ENCODE results near the gene CDH12. TPM values are rescaled to one million over a fixed set of nuclear protein-coding genes. Genes with fewer than 3 reads are reported as not detected.

Gene CDH12
- total RNA-seq, 2 donors from 2014 or later: 0.14 to 1.0 TPM

DNA sequence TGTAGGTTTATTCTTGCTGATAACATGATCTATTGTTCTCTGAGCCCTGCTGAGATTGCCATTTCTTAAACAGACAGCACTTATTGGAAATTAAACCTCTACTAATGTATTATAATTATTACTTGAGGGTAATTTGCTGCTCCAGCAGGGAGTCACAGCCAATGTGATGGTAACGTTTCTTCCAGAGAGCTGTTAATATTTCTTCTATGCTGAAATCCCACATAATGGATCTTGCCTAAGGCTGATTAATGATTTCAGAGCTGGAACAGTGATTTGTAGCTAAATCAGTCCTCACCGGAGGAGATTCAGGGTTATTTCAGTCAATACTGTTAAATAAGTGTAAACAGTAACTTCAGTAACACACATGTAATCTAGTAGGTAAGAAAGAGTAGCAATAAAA is 170.1 kb downstream of the CDH12 start:
- DNase-seq (ENCODE audit: low spot score): no peak
- H3K4me1 ChIP-seq (replicated peaks): no peaks in the 10 kb centered on the region
- WGBS: 28% methylated on average over 2 of the region's 2 CpGs
- intact Hi-C loops (cut with DNase I): no loop called here
- H3K27me3 ChIP-seq (replicated peaks; ENCODE audit: insufficient read depth): no peaks in the 10 kb centered on the region
- H3K4me3 ChIP-seq: no peak overlapping the region
- TF ChIP-seq POLR2AphosphoS5 (IDR thresholded peaks at IDR 0.05) (no peak), CTCF (IDR thresholded peaks at IDR 0.05) (no peak), POLR2A (IDR thresholded peaks at IDR 0.05) (no peak)
- no peaks in the 10 kb centered on the region for H3K36me3 ChIP-seq
- H3K27ac ChIP-seq: no peak overlapping the region
- H3K9me3 ChIP-seq: no peaks in the 10 kb centered on the region

- intact Hi-C loops (cut with DNase I): no loop called here
- TF ChIP-seq POLR2A (IDR thresholded peaks at IDR 0.05): no peak
- TF ChIP-seq CTCF (IDR thresholded peaks at IDR 0.05): no peak
- no peak for TF ChIP-seq POLR2AphosphoS5 (IDR thresholded peaks at IDR 0.05)
- 34% methylated on average over 3 of the region's 3 CpGs for WGBS
Observed at GRCh38 chr5:22678886-22679285, 174.3 kb downstream of the CDH12 start.

GRCh38 chr5:22673131-22673530 is 180.0 kb downstream of the CDH12 start:
- H3K4me3 ChIP-seq: no peak overlapping the region
- no peak for DNase-seq (ENCODE audit: low spot score)
- intact Hi-C loops (cut with DNase I): no loop called here
- no peaks in the 10 kb centered on the region for H3K4me1 ChIP-seq (replicated peaks)
- TF ChIP-seq CTCF (IDR thresholded peaks at IDR 0.05) (no peak), POLR2AphosphoS5 (IDR thresholded peaks at IDR 0.05) (no peak), POLR2A (IDR thresholded peaks at IDR 0.05) (no peak)
- H3K27me3 ChIP-seq (replicated peaks; ENCODE audit: insufficient read depth): no peaks in the 10 kb centered on the region
- no peaks in the 10 kb centered on the region for H3K36me3 ChIP-seq
- H3K27ac ChIP-seq: no peak overlapping the region
- H3K9me3 ChIP-seq: no peaks in the 10 kb centered on the region

More at GRCh38 chr5:22678886-22679285, 174.3 kb downstream of the CDH12 start:
- Histone ChIP-seq H3K27me3 (replicated peaks; ENCODE audit: insufficient read depth) (no peaks in the 10 kb centered on the region), H3K27ac (no peak overlapping the region), H3K4me1 (replicated peaks) (no peaks in the 10 kb centered on the region), H3K36me3 (no peaks in the 10 kb centered on the region), H3K4me3 (no peak overlapping the region), H3K9me3 (no peaks in the 10 kb centered on the region)
- DNase-seq (ENCODE audit: low spot score): no peak

DNA sequence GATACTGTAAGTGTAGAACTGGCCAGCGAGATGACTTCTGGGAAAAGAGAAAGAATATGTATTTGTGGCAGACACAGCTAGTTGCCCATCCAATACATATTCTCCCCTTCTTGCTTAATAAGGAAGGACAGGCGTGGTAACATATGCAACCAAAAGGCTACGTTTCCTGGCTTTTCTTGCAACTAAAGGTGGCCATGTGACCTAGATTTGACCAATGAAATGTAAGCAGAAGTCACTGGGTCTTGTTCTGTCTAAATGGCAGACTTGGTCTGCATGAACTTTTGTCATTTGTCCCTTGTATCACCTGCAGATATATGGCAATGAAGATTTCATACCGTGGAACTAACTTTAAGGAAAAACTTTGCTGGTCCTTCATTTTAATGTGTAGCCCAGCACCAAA is 183.8 kb downstream of the CDH12 start:
- no peak for TF ChIP-seq POLR2AphosphoS5 (IDR thresholded peaks at IDR 0.05)
- TF ChIP-seq CTCF (IDR thresholded peaks at IDR 0.05): no peak
- TF ChIP-seq POLR2A (IDR thresholded peaks at IDR 0.05): no peak
- no peaks in the 10 kb centered on the region for H3K36me3 ChIP-seq
- no peaks in the 10 kb centered on the region for H3K9me3 ChIP-seq
- H3K27ac ChIP-seq: no peak overlapping the region
- WGBS: 64% methylated on average over 4 of the region's 4 CpGs
- DNase-seq (ENCODE audit: low spot score): no peak
- H3K4me3 ChIP-seq: no peak overlapping the region
- intact Hi-C loops (cut with DNase I): no loop called here
- H3K4me1 ChIP-seq (replicated peaks): no peaks in the 10 kb centered on the region
- no peaks in the 10 kb centered on the region for H3K27me3 ChIP-seq (replicated peaks; ENCODE audit: insufficient read depth)

GRCh38 chr5:22665801-22666200 is 187.3 kb downstream of the CDH12 start:
- H3K4me3 ChIP-seq: no peak overlapping the region
- WGBS: 93% methylated on average over 2 of the region's 2 CpGs
- intact Hi-C loops (cut with DNase I): no loop called here
- H3K9me3 ChIP-seq: no peaks in the 10 kb centered on the region
- no peak overlapping the region for H3K27ac ChIP-seq
- H3K36me3 ChIP-seq: no peaks in the 10 kb centered on the region
- no peaks in the 10 kb centered on the region for H3K4me1 ChIP-seq (replicated peaks)
- TF ChIP-seq POLR2AphosphoS5 (IDR thresholded peaks at IDR 0.05): no peak
- TF ChIP-seq CTCF (IDR thresholded peaks at IDR 0.05): no peak
- TF ChIP-seq POLR2A (IDR thresholded peaks at IDR 0.05): no peak
- H3K27me3 ChIP-seq (replicated peaks; ENCODE audit: insufficient read depth): no peaks in the 10 kb centered on the region
- DNase-seq (ENCODE audit: low spot score): no peak
